HCT116 (cell line): Measurements from ENCODE around the gene CLCN4. TPM values are rescaled to one million over a fixed set of nuclear protein-coding genes. Genes with fewer than 3 reads are reported as not detected.
A peak's percentile ranks its signal among the peaks of the same experiment; 100 is the strongest.

Experiments used
- ATAC-seq: fragments of 200-7000 bp; cut with Tn5 transposase; 2 replicates; pipeline ENCODE4 v1.9.1; 2020; ENCODE audit warnings: mild to moderate bottlenecking, moderate library complexity
- BruUV-seq: library from RNA; stranded (reverse); fragments of 400-500 nt; replicated peaks from 2 replicates; lab custom pipeline; 2021; lab: Mats Ljungman, UMichigan
- CTCF ChIA-PET: fragments of 300-600 bp; sonication (Branson Sonifier 250); formaldehyde crosslinking; loops from one replicate; lab custom pipeline; 2021; ENCODE audit warnings: antibody characterized with exemption; lab: Charles Lee
- POLR2A ChIA-PET: fragments of 300-600, 350-600 bp; sonication (Branson Sonifier 250); formaldehyde crosslinking; loops from one replicate; lab custom pipeline; 2021; ENCODE audit warnings: antibody characterized with exemption; lab: Charles Lee
- RAD21 ChIA-PET, 2 experiments: fragments of 300-600 bp; sonication (Branson Sonifier 250); formaldehyde crosslinking; loops; one replicate each; lab custom pipeline; 2023; ENCODE audit warnings: low total read pairs in 2 of 2; ENCODE audit not compliant: uncharacterized antibody in 2 of 2, unreplicated experiment in 2 of 2, low non-redundant PET in 1 of 2; lab: Charles Lee
- DNase-seq: peaks from one replicate; pipeline ENCODE4 v3.0.0-alpha.2; 2010; ENCODE audit warnings: low read depth, low spot score
- H2AFZ ChIP-seq: fragments of 200-600 bp; shearing (Covaris generic), sonication (generic); 2 replicates; pipeline ENCODE4 v1.6.1; 2017; ENCODE audit warnings: low read depth, mixed run types, mixed read lengths, antibody characterized with exemption, low read length; ENCODE audit not compliant: poor library complexity, severe bottlenecking
- H3K27ac ChIP-seq: 2 replicates; pipeline ENCODE4 v1.5.1; 2012; ENCODE audit warnings: low read depth, low read length
- H3K27me3 ChIP-seq: fragments of 200-600 bp; sonication (generic); 2 replicates; pipeline ENCODE4 v1.6.1; 2016; ENCODE audit warnings: mixed run types, low read length, mixed read lengths; ENCODE audit not compliant: insufficient read depth
- H3K36me3 ChIP-seq, 2 experiments: fragments of 200-500 bp in 1 of 2; fragments of 200-600 bp in 1 of 2; sonication (Bioruptor generic) in 1 of 2; sonication (generic) in 1 of 2; 2 replicates each; pipeline versions ENCODE4 v1.5.1 to v1.6.1; 2014 to 2016; ENCODE audit warnings: low read length in 2 of 2, inconsistent platforms in 1 of 2, mixed read lengths in 1 of 2, mixed run types in 1 of 2; ENCODE audit not compliant: insufficient read depth in 2 of 2, control insufficient read depth in 1 of 2
- H3K4me1 ChIP-seq, 2 experiments: fragments of 200-600 bp in 1 of 2; sonication (generic) in 1 of 2; 2 replicates each; pipeline versions ENCODE4 v1.5.1 to v1.6.1; 2012 to 2017; ENCODE audit warnings: low read length in 2 of 2, inconsistent platforms in 1 of 2, mild to moderate bottlenecking in 1 of 2, mixed read lengths in 1 of 2, mixed run types in 1 of 2, moderate library complexity in 1 of 2; ENCODE audit not compliant: insufficient read depth in 2 of 2, control insufficient read depth in 1 of 2
- H3K4me2 ChIP-seq: fragments of 200-600 bp; sonication (generic); 2 replicates; pipeline ENCODE4 v1.6.1; 2017; ENCODE audit warnings: mixed run types, low read length, mixed read lengths
- H3K4me3 ChIP-seq, 2 experiments: fragments of 200-600 bp in 1 of 2; sonication (generic) in 1 of 2; replicated peaks in 1 of 2; 2 replicates each; pipeline ENCODE4 v1.5.1; 2011 to 2016; ENCODE audit warnings: low read length in 2 of 2, control low read depth in 1 of 2, low read depth in 1 of 2, mild to moderate bottlenecking in 1 of 2, mixed read lengths in 1 of 2, mixed run types in 1 of 2
- H3K79me2 ChIP-seq: fragments of 200-600 bp; sonication (generic); 2 replicates; pipeline ENCODE4 v1.6.1; 2017; ENCODE audit warnings: mild to moderate bottlenecking, mixed run types, low read length, moderate library complexity, mixed read lengths; ENCODE audit not compliant: insufficient read depth
- H3K9ac ChIP-seq: fragments of 200-600 bp; sonication (generic); 2 replicates; pipeline ENCODE4 v1.6.1; 2016; ENCODE audit warnings: low read length, mixed read lengths
- H3K9me2 ChIP-seq: fragments of 200-600 bp; sonication (generic), shearing (Covaris generic); 2 replicates; pipeline ENCODE4 v1.6.1; 2017; ENCODE audit warnings: mixed run types, mild to moderate bottlenecking, moderate library complexity; ENCODE audit not compliant: insufficient read depth
- H3K9me3 ChIP-seq, 2 experiments: fragments of 200-500 bp in 1 of 2; fragments of 200-600 bp in 1 of 2; sonication (Bioruptor generic) in 1 of 2; sonication (generic) in 1 of 2; 2 replicates each; pipeline ENCODE4 v1.6.1; 2014 to 2017; ENCODE audit warnings: low read length in 2 of 2, mixed read lengths in 2 of 2, inconsistent platforms in 1 of 2, low read depth in 1 of 2, mild to moderate bottlenecking in 1 of 2, mixed run types in 1 of 2, moderate library complexity in 1 of 2; ENCODE audit not compliant: control insufficient read depth in 1 of 2, insufficient read depth in 1 of 2
- H4K20me1 ChIP-seq: fragments of 200-600 bp; sonication (generic), shearing (Covaris generic); 2 replicates; pipeline ENCODE4 v1.6.1; 2017; ENCODE audit warnings: mixed run types, mild to moderate bottlenecking, moderate library complexity; ENCODE audit not compliant: insufficient read depth
- CBX3 ChIP-seq: IDR thresholded peaks from 2 replicates; pipeline ENCODE4 v1.6.1; 2012; ENCODE audit warnings: low read depth
- CEBPB ChIP-seq: IDR thresholded peaks from 2 replicates; pipeline ENCODE4 v1.6.1; 2012; ENCODE audit warnings: low read depth
- EGR1 ChIP-seq: IDR thresholded peaks from 2 replicates; pipeline ENCODE4 v1.6.1; 2012; ENCODE audit warnings: low read depth
- ELF1 ChIP-seq: IDR thresholded peaks from 2 replicates; pipeline ENCODE4 v1.6.1; 2012; ENCODE audit warnings: low read depth, borderline replicate concordance
- EZH2 ChIP-seq: fragments of 200-600 bp; sonication (generic); IDR thresholded peaks from 2 replicates; pipeline ENCODE4 v1.6.1; 2017; ENCODE audit warnings: antibody characterized with exemption, mixed run types
- EZH2phosphoT487 ChIP-seq: fragments of 200-600 bp; IDR thresholded peaks from 2 replicates; pipeline ENCODE4 v1.6.1; 2018; ENCODE audit warnings: antibody characterized with exemption, borderline replicate concordance
- FOSL1 ChIP-seq: IDR thresholded peaks from 2 replicates; pipeline ENCODE4 v1.6.1; 2012; ENCODE audit warnings: low read depth
- JUND ChIP-seq: IDR thresholded peaks from 2 replicates; pipeline ENCODE4 v1.6.1; 2012
- POLR2A ChIP-seq: IDR thresholded peaks from 2 replicates; pipeline ENCODE4 v1.7.0; 2011; ENCODE audit warnings: borderline replicate concordance; ENCODE audit not compliant: insufficient read depth, insufficient read length; ENCODE audit errors: extremely low read depth
- POLR2AphosphoS5 ChIP-seq: IDR thresholded peaks from 2 replicates; pipeline ENCODE4 v1.6.1; 2011; ENCODE audit warnings: mild to moderate bottlenecking, low read depth, low read length, moderate library complexity
- RAD21 ChIP-seq: IDR thresholded peaks from 2 replicates; pipeline ENCODE4 v1.6.1; 2012; ENCODE audit warnings: low read depth, mild to moderate bottlenecking
- SP1 ChIP-seq: IDR thresholded peaks from 2 replicates; pipeline ENCODE4 v1.6.1; 2012; ENCODE audit warnings: low read depth
- YY1 ChIP-seq: IDR thresholded peaks from 2 replicates; pipeline ENCODE4 v1.6.1; 2011; ENCODE audit warnings: low read length, low read depth, moderate library complexity, mild to moderate bottlenecking; ENCODE audit not compliant: insufficient replicate concordance; ENCODE audit errors: extremely low read depth
- ZNF274 ChIP-seq: fragments of 200-500 bp; sonication (Bioruptor generic); IDR thresholded peaks from 2 replicates; pipeline ENCODE4 v1.6.1; 2014; ENCODE audit warnings: mild to moderate bottlenecking, low read depth, low read length, inconsistent platforms
- intact Hi-C: fragments of 100-400 bp; cut with micrococcal nuclease; formaldehyde crosslinking; loops from 2 replicates; pipeline ENCODE4 v1.10.0; 2022
- total RNA-seq: library from RNA; stranded (reverse); gene quantifications from one replicate; pipeline ENCODE4 v1.2.1, GENCODE V29; 2021; ENCODE audit not compliant: unreplicated experiment
- TF ChIP-seq, protein P1 (sequence below): IDR thresholded peaks from 2 replicates; pipeline ENCODE4 v1.6.1; 2011; ENCODE audit warnings: mild to moderate bottlenecking, low read length, moderate library complexity; ENCODE audit not compliant: insufficient replicate concordance; ENCODE audit errors: extremely low read depth
- TF ChIP-seq, protein P2 (sequence below): IDR thresholded peaks from 2 replicates; pipeline ENCODE4 v1.6.1; 2012; ENCODE audit warnings: low read depth
- TF ChIP-seq, protein P3 (sequence below), 3 experiments: fragments of 200-600 bp in 1 of 3; sonication (generic) in 1 of 3; IDR thresholded peaks in 2 of 3; conservative IDR thresholded peaks in 1 of 3; 2 replicates each; pipeline ENCODE4 v1.5.1; 2012 to 2017; ENCODE audit warnings: low read depth in 2 of 3, low read length in 2 of 3, antibody characterized with exemption in 1 of 3, borderline replicate concordance in 1 of 3, control low read depth in 1 of 3, mild to moderate bottlenecking in 1 of 3, mixed read lengths in 1 of 3, mixed run types in 1 of 3, moderate library complexity in 1 of 3; ENCODE audit not compliant: insufficient read depth in 1 of 3
- TF ChIP-seq, protein P4 (sequence below): IDR thresholded peaks from 2 replicates; pipeline ENCODE4 v1.6.1; 2012

CLCN4 gene
- total RNA-seq, 1 experiment from 2014 or later = 3.1 TPM

DNA sequence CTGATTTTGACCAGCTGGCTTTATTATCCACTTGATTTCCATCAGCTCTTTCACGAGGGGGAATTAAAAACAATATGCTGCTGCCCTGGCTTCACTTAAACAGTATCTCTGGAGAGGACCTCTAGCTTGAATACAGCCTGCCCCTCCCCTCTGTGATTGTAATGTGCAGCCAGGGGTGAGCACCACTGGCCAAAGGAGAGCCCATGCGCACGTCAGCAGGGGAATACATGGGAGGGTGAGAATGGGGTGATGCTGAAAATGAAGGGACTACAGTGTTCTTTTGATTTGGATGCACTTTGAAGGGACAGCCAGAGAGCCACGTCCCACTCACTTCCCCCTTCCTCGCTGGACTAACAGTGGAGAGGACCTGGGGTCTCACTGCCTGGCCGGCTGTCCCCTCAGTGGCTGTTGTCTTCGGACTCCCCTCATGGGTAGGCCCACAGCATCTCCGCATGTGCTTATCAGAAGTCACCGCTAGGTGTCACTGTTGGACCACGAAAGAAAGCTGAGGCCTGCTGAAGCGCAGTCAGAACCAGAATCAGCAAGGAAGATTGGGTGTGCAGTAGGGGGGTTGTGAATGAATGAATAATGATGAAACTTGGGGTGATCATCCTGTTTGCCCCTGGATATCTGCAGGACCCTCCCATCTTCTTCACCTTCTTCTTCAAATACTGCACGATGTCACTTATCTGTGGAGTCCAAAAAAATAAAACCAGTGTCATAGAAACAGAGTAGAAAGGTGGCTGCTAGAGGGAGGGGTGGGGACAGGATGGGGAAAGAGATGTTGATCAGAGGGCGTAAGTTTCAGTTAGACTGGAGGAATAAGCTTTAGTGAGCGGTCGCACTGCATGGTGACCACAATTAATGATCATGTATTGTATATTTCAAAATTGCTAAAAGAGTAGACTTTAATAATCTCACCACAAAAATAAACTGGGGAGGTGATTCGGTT, 32.8 kb downstream of the CLCN4 start:
- no peak overlapping the region for H3K4me2 ChIP-seq
- no peak overlapping the region for H3K4me3 ChIP-seq
- POLR2A ChIA-PET = no interaction called here

More for the DNA sequence above, 32.8 kb downstream of the CLCN4 start:
- ATAC-seq (peak; percentile 90), DNase-seq (peak; percentile 51)
- H4K20me1 ChIP-seq = no peaks in the 10 kb centered on the region
- intact Hi-C loops = loop anchor here (1.0 to 10.0 kb wide), 6 partner anchors 137 to 948 kb away; no protein-coding TSS in a partner anchor
- H2AFZ ChIP-seq = no peak overlapping the region
- H3K4me1 ChIP-seq = peaks cover 0 to 6% of the 10 kb centered on the region in 2 experiments; a peak in 2 of 4 replicates
- no peaks in the 10 kb centered on the region for H3K9me3 ChIP-seq
- H3K9ac ChIP-seq = no peak overlapping the region
- no peaks in the 10 kb centered on the region for H3K36me3 ChIP-seq
- no peak overlapping the region for H3K27ac ChIP-seq
- H3K79me2 ChIP-seq = no peaks in the 10 kb centered on the region
- TF ChIP-seq POLR2A (no peak), FOSL1 (no peak), POLR2AphosphoS5 (no peak), YY1 (no peak), RAD21 (peak; percentile 79), CBX3 (no peak), EZH2 (no peak), EGR1 (no peak), CEBPB (no peak), ZNF274 (no peak), EZH2phosphoT487 (no peak), JUND (no peak), SP1 (no peak), ELF1 (no peak)
- TF ChIP-seq, protein P1, sequence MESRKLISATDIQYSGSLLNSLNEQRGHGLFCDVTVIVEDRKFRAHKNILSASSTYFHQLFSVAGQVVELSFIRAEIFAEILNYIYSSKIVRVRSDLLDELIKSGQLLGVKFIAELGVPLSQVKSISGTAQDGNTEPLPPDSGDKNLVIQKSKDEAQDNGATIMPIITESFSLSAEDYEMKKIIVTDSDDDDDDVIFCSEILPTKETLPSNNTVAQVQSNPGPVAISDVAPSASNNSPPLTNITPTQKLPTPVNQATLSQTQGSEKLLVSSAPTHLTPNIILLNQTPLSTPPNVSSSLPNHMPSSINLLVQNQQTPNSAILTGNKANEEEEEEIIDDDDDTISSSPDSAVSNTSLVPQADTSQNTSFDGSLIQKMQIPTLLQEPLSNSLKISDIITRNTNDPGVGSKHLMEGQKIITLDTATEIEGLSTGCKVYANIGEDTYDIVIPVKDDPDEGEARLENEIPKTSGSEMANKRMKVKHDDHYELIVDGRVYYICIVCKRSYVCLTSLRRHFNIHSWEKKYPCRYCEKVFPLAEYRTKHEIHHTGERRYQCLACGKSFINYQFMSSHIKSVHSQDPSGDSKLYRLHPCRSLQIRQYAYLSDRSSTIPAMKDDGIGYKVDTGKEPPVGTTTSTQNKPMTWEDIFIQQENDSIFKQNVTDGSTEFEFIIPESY = no peak
- TF ChIP-seq, protein P2, sequence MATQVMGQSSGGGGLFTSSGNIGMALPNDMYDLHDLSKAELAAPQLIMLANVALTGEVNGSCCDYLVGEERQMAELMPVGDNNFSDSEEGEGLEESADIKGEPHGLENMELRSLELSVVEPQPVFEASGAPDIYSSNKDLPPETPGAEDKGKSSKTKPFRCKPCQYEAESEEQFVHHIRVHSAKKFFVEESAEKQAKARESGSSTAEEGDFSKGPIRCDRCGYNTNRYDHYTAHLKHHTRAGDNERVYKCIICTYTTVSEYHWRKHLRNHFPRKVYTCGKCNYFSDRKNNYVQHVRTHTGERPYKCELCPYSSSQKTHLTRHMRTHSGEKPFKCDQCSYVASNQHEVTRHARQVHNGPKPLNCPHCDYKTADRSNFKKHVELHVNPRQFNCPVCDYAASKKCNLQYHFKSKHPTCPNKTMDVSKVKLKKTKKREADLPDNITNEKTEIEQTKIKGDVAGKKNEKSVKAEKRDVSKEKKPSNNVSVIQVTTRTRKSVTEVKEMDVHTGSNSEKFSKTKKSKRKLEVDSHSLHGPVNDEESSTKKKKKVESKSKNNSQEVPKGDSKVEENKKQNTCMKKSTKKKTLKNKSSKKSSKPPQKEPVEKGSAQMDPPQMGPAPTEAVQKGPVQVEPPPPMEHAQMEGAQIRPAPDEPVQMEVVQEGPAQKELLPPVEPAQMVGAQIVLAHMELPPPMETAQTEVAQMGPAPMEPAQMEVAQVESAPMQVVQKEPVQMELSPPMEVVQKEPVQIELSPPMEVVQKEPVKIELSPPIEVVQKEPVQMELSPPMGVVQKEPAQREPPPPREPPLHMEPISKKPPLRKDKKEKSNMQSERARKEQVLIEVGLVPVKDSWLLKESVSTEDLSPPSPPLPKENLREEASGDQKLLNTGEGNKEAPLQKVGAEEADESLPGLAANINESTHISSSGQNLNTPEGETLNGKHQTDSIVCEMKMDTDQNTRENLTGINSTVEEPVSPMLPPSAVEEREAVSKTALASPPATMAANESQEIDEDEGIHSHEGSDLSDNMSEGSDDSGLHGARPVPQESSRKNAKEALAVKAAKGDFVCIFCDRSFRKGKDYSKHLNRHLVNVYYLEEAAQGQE = no peak
- TF ChIP-seq, protein P3, sequence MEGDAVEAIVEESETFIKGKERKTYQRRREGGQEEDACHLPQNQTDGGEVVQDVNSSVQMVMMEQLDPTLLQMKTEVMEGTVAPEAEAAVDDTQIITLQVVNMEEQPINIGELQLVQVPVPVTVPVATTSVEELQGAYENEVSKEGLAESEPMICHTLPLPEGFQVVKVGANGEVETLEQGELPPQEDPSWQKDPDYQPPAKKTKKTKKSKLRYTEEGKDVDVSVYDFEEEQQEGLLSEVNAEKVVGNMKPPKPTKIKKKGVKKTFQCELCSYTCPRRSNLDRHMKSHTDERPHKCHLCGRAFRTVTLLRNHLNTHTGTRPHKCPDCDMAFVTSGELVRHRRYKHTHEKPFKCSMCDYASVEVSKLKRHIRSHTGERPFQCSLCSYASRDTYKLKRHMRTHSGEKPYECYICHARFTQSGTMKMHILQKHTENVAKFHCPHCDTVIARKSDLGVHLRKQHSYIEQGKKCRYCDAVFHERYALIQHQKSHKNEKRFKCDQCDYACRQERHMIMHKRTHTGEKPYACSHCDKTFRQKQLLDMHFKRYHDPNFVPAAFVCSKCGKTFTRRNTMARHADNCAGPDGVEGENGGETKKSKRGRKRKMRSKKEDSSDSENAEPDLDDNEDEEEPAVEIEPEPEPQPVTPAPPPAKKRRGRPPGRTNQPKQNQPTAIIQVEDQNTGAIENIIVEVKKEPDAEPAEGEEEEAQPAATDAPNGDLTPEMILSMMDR (IDR thresholded peaks at IDR 0.05 in 2 of 3, conservative IDR thresholded peaks at IDR 0.05 in 1 of 3; ENCODE audit: borderline replicate concordance in 1 of 3, insufficient read depth in 1 of 3, low read depth in 2 of 3, low read length in 2 of 3) = peak; percentile 52 to 61 (median 52)
- TF ChIP-seq, protein P4, sequence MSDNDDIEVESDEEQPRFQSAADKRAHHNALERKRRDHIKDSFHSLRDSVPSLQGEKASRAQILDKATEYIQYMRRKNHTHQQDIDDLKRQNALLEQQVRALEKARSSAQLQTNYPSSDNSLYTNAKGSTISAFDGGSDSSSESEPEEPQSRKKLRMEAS = no peak
- no TSS peak for BruUV-seq
- no peaks in the 10 kb centered on the region for H3K27me3 ChIP-seq
- RAD21 ChIA-PET = interaction anchor here (1.0 to 1.3 kb wide), 3 partner anchors 429 to 580 kb away, joined by 3 to 6 read pairs (median 3); no protein-coding TSS in a partner anchor
- CTCF ChIA-PET = interaction anchor here (0.9 to 2.4 kb wide), 13 partner anchors 12 to 1339 kb away, joined by 3 to 33 read pairs (median 6); no protein-coding TSS in a partner anchor
- no peaks in the 10 kb centered on the region for H3K9me2 ChIP-seq
